Keratinocyte (primary cell): Measurements from ENCODE around the gene NCBP3. TPM values are rescaled to one million over a fixed set of nuclear protein-coding genes. Genes with fewer than 3 reads are reported as not detected.

ENCODE experiments used
- DNase-seq: peaks from one replicate; pipeline ENCODE4 v3.0.0-alpha.2; 2011; ENCODE audit warnings: low read depth, missing footprints, low spot score
- FAIRE-seq: peaks from 2 replicates; lab custom pipeline; 2011; peaks lifted over from hg19 to GRCh38; lab: Jason Lieb, UNC
- H2AFZ ChIP-seq: 2 replicates; pipeline ENCODE4 v1.6.0; 2012; ENCODE audit warnings: low read length, control low read depth, inconsistent platforms; ENCODE audit not compliant: control insufficient read depth
- H3K27ac ChIP-seq: 2 replicates; pipeline ENCODE4 v1.5.1; 2011; ENCODE audit warnings: low read length; ENCODE audit not compliant: control insufficient read depth, insufficient read depth
- H3K27me3 ChIP-seq: 3 replicates; pipeline ENCODE4 v1.6.0; 2011; ENCODE audit warnings: low read length; ENCODE audit not compliant: control insufficient read depth, insufficient read depth; ENCODE audit errors: extremely low read depth
- H3K36me3 ChIP-seq, 2 experiments: 2 replicates in 1 of 2; 3 replicates in 1 of 2; pipeline ENCODE4 v1.5.1; 2011; ENCODE audit warnings: low read length in 2 of 2, mild to moderate bottlenecking in 1 of 2; ENCODE audit not compliant: control insufficient read depth in 2 of 2, insufficient read depth in 2 of 2; ENCODE audit errors: extremely low read depth in 1 of 2
- H3K4me1 ChIP-seq: 3 replicates; pipeline ENCODE4 v1.5.1; 2011; ENCODE audit warnings: low read length; ENCODE audit not compliant: control insufficient read depth, insufficient read depth; ENCODE audit errors: extremely low read depth
- H3K4me2 ChIP-seq: 3 replicates; pipeline ENCODE4 v1.6.0; 2011; ENCODE audit warnings: low read depth, low read length; ENCODE audit not compliant: control insufficient read depth, insufficient read depth; ENCODE audit errors: extremely low read depth
- H3K4me3 ChIP-seq, 3 experiments: fragments of 200-600 bp in 1 of 3; sonication (generic) in 1 of 3; 2 replicates in 2 of 3; 3 replicates in 1 of 3; pipeline ENCODE4 v1.5.1; 2011 to 2016; ENCODE audit warnings: low read length in 3 of 3, mild to moderate bottlenecking in 3 of 3, control low read depth in 2 of 3, inconsistent platforms in 1 of 3, low read depth in 1 of 3, mixed read lengths in 1 of 3, mixed run types in 1 of 3, moderate library complexity in 1 of 3; ENCODE audit not compliant: control insufficient read depth in 2 of 3, insufficient read depth in 2 of 3; ENCODE audit errors: extremely low read depth in 1 of 3
- H3K79me2 ChIP-seq: 2 replicates; pipeline ENCODE4 v1.6.0; 2012; ENCODE audit warnings: low read length; ENCODE audit not compliant: control insufficient read depth, insufficient read depth
- H3K9ac ChIP-seq: 3 replicates; pipeline ENCODE4 v1.6.0; 2011; ENCODE audit warnings: low read length; ENCODE audit not compliant: control insufficient read depth, insufficient read depth; ENCODE audit errors: extremely low read depth
- H3K9me1 ChIP-seq: 3 replicates; pipeline ENCODE4 v1.6.0; 2011; ENCODE audit warnings: low read length; ENCODE audit not compliant: control insufficient read depth, insufficient read depth; ENCODE audit errors: extremely low read depth
- H3K9me3 ChIP-seq: 2 replicates; pipeline ENCODE4 v1.5.1; 2012; ENCODE audit warnings: low read depth, low read length; ENCODE audit not compliant: control insufficient read depth
- H4K20me1 ChIP-seq: 3 replicates; pipeline ENCODE4 v1.6.0; 2011; ENCODE audit warnings: low read length; ENCODE audit not compliant: control insufficient read depth, insufficient read depth; ENCODE audit errors: extremely low read depth
- CTCF ChIP-seq, 3 experiments: IDR thresholded peaks in 1 of 3; conservative IDR thresholded peaks in 1 of 3; optimal IDR thresholded peaks in 1 of 3; 2 replicates in 2 of 3; 3 replicates in 1 of 3; pipeline versions ENCODE3 to v1.5.1; 2011; ENCODE audit warnings: low read length in 3 of 3, mild to moderate bottlenecking in 3 of 3, moderate library complexity in 2 of 3, control low read depth in 1 of 3, inconsistent platforms in 1 of 3; ENCODE audit not compliant: insufficient read depth in 2 of 3; ENCODE audit errors: extremely low read depth in 1 of 3
- EZH2 ChIP-seq: IDR thresholded peaks from one replicate; pipeline ENCODE4 v1.6.1; 2012; ENCODE audit warnings: inconsistent platforms, mild to moderate bottlenecking, low read length, moderate library complexity
- dilution Hi-C: fragments of 300-500 bp; cut with MboI; formaldehyde crosslinking; loops from one replicate; pipeline ENCODE4 v1.7.0; 2020; ENCODE audit warnings: low sequenced_read_pairs; ENCODE audit not compliant: extremely low pct_ligation_motif_present
- polyA plus RNA-seq, 5 experiments: library from polyadenylated mRNA; depleted of rRNA in 3 of 5; stranded (reverse) in 3 of 5; stranded (forward) in 1 of 5; unstranded in 1 of 5; fragments of >200 nt; gene quantifications; 1 replicate in 1 of 5; 2 replicates in 3 of 5; 3 replicates in 1 of 5; pipeline versions ENCODE4 v1.2.1 to v1.2.3, GENCODE V29; 2011 to 2012; ENCODE audit warnings: missing spikeins in 2 of 5, low read depth in 1 of 5, low replicate concordance in 1 of 5

NCBP3 gene
- polyA plus RNA-seq, 1 donor (not counting 4 experiments of a cell fraction or from before 2014, with no cell fraction given) = 22.1 TPM

DNA sequence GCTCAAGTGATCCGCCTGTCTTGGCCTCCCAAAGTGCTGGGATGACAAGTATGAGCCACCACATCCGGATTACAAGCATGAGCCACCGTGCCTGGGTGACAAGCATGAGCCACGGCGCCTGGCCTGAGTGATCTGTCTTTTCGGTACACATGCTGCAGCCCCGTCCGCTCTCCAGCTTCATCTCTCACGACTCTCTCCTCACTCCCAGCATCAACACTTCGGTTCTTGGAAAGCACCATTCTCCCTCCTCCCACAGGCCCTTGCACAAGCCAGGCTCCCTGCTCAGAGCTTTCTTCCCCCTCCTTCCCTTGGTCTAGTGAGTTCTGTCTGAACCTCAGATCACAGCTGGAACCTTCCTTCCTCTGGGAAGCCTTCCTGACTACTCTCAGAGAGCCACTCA is 6.5 kb upstream of the NCBP3 start:
- dilution Hi-C loops = no loop called here
- H3K36me3 ChIP-seq = no peaks in the 10 kb centered on the region
- no peak for TF ChIP-seq EZH2
- TF ChIP-seq CTCF (optimal IDR thresholded peaks at IDR 0.05 in 1 of 3, IDR thresholded peaks at IDR 0.05 in 1 of 3, conservative IDR thresholded peaks at IDR 0.05 in 1 of 3; ENCODE audit: extremely low read depth in 1 of 3, insufficient read depth in 2 of 3, low read length in 3 of 3) = no peak
- DNase-seq = no peak
- no peak overlapping the region for H3K9ac ChIP-seq
- H3K27ac ChIP-seq = no peak overlapping the region
- H3K4me3 ChIP-seq = no peak overlapping the region
- no peak overlapping the region for H2AFZ ChIP-seq
- no peak for FAIRE-seq
- no peaks in the 10 kb centered on the region for H3K79me2 ChIP-seq
- H3K4me2 ChIP-seq = no peak overlapping the region
- no peaks in the 10 kb centered on the region for H4K20me1 ChIP-seq
- H3K9me1 ChIP-seq = no peaks in the 10 kb centered on the region
- no peaks in the 10 kb centered on the region for H3K27me3 ChIP-seq
- H3K4me1 ChIP-seq = no peaks in the 10 kb centered on the region
- no peaks in the 10 kb centered on the region for H3K9me3 ChIP-seq

- Histone ChIP-seq H4K20me1 (no peaks in the 10 kb centered on the region), H3K4me1 (peaks cover 2% of the 10 kb centered on the region), H3K79me2 (no peaks in the 10 kb centered on the region), H3K9ac (no peak overlapping the region), H3K9me1 (no peaks in the 10 kb centered on the region), H3K4me2 (no peak overlapping the region), H3K9me3 (no peaks in the 10 kb centered on the region), H3K36me3 (no peaks in the 10 kb centered on the region), H3K27ac (no peak overlapping the region), H3K27me3 (no peaks in the 10 kb centered on the region), H2AFZ (no peak overlapping the region), H3K4me3 (no peak overlapping the region)
- FAIRE-seq (no peak), DNase-seq (no peak)
- TF ChIP-seq CTCF (optimal IDR thresholded peaks at IDR 0.05 in 1 of 3, IDR thresholded peaks at IDR 0.05 in 1 of 3, conservative IDR thresholded peaks at IDR 0.05 in 1 of 3; ENCODE audit: extremely low read depth in 1 of 3, insufficient read depth in 2 of 3, low read length in 3 of 3) = no peak
- no peak for TF ChIP-seq EZH2
- dilution Hi-C loops = no loop called here
Observed at GRCh38 chr17:3851461-3852100, 5.5 kb upstream of the NCBP3 start.
